Neural crest cell (in vitro differentiated cells): Measurements from ENCODE around the gene NTM. TPM values are rescaled to one million over a fixed set of nuclear protein-coding genes. Genes with fewer than 3 reads are reported as not detected.
A peak's percentile ranks its signal among the peaks of the same experiment; 100 is the strongest.

Source experiments
- DNase-seq: peaks from one replicate; pipeline ENCODE4 v3.0.0; 2021; ENCODE audit warnings: low read depth, mixed read lengths, low spot score
- H3K27ac Mint-ChIP-seq: one replicate; pipeline ENCODE4 v1.8.0; 2021; ENCODE audit warnings: mild to moderate bottlenecking, mixed read lengths; ENCODE audit not compliant: unreplicated experiment
- H3K27me3 Mint-ChIP-seq: 2 replicates; pipeline ENCODE4 v1.8.0; 2021; ENCODE audit warnings: low read depth, mild to moderate bottlenecking, mixed read lengths
- H3K36me3 Mint-ChIP-seq: 2 replicates; pipeline ENCODE4 v1.8.0; 2021; ENCODE audit warnings: low read depth, mild to moderate bottlenecking, mixed read lengths
- H3K4me1 Mint-ChIP-seq: 2 replicates; pipeline ENCODE4 v1.8.0; 2021; ENCODE audit warnings: mixed read lengths
- H3K4me3 Mint-ChIP-seq: one replicate; pipeline ENCODE4 v1.8.0; 2021; ENCODE audit warnings: mild to moderate bottlenecking, mixed read lengths
- H3K9me3 Mint-ChIP-seq: 2 replicates; pipeline ENCODE4 v1.8.0; 2021; ENCODE audit warnings: mixed read lengths
- CTCF ChIP-seq: fragments of 200-600 bp; sonication (generic); conservative IDR thresholded peaks from 2 replicates; pipeline ENCODE4 v1.5.0; 2021; ENCODE audit warnings: antibody characterized with exemption, mild to moderate bottlenecking
- total RNA-seq: library from RNA; stranded (reverse); gene quantifications from 2 replicates; pipeline ENCODE4 v1.2.1, GENCODE V29; 2021

Gene NTM
- total RNA-seq, 1 donor from 2014 or later: 11.3 TPM

- no peak for TF ChIP-seq CTCF
- no peaks in the 10 kb centered on the region for H3K36me3 Mint-ChIP-seq
- peaks cover 20% of the 10 kb centered on the region for H3K4me1 Mint-ChIP-seq
- H3K9me3 Mint-ChIP-seq: no peaks in the 10 kb centered on the region
- H3K27me3 Mint-ChIP-seq: peaks cover 4% of the 10 kb centered on the region
- no peak overlapping the region for H3K4me3 Mint-ChIP-seq
- H3K27ac Mint-ChIP-seq: no peak overlapping the region
- DNase-seq: no peak
Observed at GRCh38 chr11:131522851-131523250, 152.4 kb downstream of the NTM start.

DNA sequence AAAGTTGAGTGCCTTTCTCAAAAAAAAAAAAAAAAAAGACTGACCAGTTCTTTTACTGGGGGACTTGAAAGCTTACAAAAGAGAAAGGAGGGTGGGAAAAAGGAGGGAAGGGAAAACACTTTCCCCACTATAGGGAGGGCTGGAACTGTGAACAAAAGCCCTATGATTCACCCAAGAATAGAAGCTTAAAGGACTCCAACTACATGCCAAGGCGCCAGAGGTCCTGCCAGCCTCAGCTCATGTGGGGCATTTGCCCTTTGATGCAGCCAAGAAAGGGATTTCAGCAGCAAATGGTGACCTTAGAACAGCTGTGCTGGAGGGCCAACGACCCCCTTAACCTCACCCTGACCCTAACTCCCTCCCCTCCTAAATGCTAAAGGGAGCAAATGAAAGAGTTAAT lies 160.0 kb downstream of the NTM start:
- H3K36me3 Mint-ChIP-seq: no peaks in the 10 kb centered on the region
- peaks cover 6% of the 10 kb centered on the region for H3K27me3 Mint-ChIP-seq
- no peak for DNase-seq
- TF ChIP-seq CTCF: no peak
- peaks cover 72% of the 10 kb centered on the region for H3K4me1 Mint-ChIP-seq
- no peaks in the 10 kb centered on the region for H3K9me3 Mint-ChIP-seq
- no peak overlapping the region for H3K27ac Mint-ChIP-seq
- peak overlapping the region; percentile 29 for H3K4me3 Mint-ChIP-seq

DNA sequence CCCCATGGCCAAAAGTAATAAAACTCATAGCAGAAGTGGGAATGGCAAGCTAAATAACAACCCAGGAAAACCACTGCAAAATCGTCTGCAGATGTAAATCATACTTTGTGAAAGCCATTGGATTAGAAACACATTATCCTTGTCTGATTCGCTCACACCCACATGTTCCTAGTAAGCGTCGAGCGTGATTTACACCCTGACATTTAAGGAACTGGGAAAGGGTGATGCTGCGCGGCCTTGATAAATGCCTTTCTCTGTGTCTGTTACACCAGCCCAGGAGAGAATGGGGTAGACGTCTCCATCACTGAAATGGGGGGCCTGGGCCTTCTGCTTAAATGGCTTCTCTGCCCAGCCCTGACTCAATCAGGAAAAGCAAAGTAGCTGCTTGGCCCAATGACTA lies 162.7 kb downstream of the NTM start:
- H3K4me3 Mint-ChIP-seq: no peak overlapping the region
- H3K36me3 Mint-ChIP-seq: no peaks in the 10 kb centered on the region
- H3K9me3 Mint-ChIP-seq: no peaks in the 10 kb centered on the region
- no peak overlapping the region for H3K27ac Mint-ChIP-seq
- H3K27me3 Mint-ChIP-seq: peaks cover 6% of the 10 kb centered on the region
- H3K4me1 Mint-ChIP-seq: peaks cover 74% of the 10 kb centered on the region
- no peak for TF ChIP-seq CTCF
- no peak for DNase-seq

GRCh38 chr11:131533998-131534397 lies 163.6 kb downstream of the NTM start:
- H3K36me3 Mint-ChIP-seq: no peaks in the 10 kb centered on the region
- peaks cover 6% of the 10 kb centered on the region for H3K27me3 Mint-ChIP-seq
- no peak for DNase-seq
- H3K4me3 Mint-ChIP-seq: no peak overlapping the region
- H3K4me1 Mint-ChIP-seq: peaks cover 70% of the 10 kb centered on the region
- peak overlapping the region; percentile 53 for H3K27ac Mint-ChIP-seq
- no peaks in the 10 kb centered on the region for H3K9me3 Mint-ChIP-seq
- no peak for TF ChIP-seq CTCF

- Mint-ChIP-seq H3K27ac (peak overlapping the region; percentile 53), H3K27me3 (peaks cover 6% of the 10 kb centered on the region), H3K4me1 (peaks cover 64% of the 10 kb centered on the region), H3K9me3 (no peaks in the 10 kb centered on the region), H3K4me3 (no peak overlapping the region), H3K36me3 (no peaks in the 10 kb centered on the region)
- TF ChIP-seq CTCF: no peak
- DNase-seq: no peak
Observed at GRCh38 chr11:131534611-131535010, 164.2 kb downstream of the NTM start.

- no peak overlapping the region for H3K27ac Mint-ChIP-seq
- no peak for TF ChIP-seq CTCF
- no peak overlapping the region for H3K4me3 Mint-ChIP-seq
- DNase-seq: no peak
- peaks cover 51% of the 10 kb centered on the region for H3K4me1 Mint-ChIP-seq
- peaks cover 7% of the 10 kb centered on the region for H3K9me3 Mint-ChIP-seq
- H3K27me3 Mint-ChIP-seq: peaks cover 6% of the 10 kb centered on the region
- peaks cover 2% of the 10 kb centered on the region for H3K36me3 Mint-ChIP-seq
Observed at GRCh38 chr11:131536159-131536558, 165.7 kb downstream of the NTM start.
